GM12892 (cell line): ENCODE results near the gene KRT28. TPM values are rescaled to one million over a fixed set of nuclear protein-coding genes. Genes with fewer than 3 reads are reported as not detected.

Experiments used
- DNase-seq: peaks from one replicate; pipeline ENCODE4 v3.0.0; 2011; ENCODE audit not compliant: insufficient read length
- FAIRE-seq: peaks from 2 replicates; lab custom pipeline; 2011; peaks lifted over from hg19 to GRCh38; lab: Jason Lieb, UNC
- POLR2A ChIP-seq: IDR thresholded peaks from 2 replicates; pipeline ENCODE4 v1.6.1; 2011; ENCODE audit warnings: low read depth, low read length, control low read depth
- POLR2AphosphoS5 ChIP-seq: IDR thresholded peaks from 2 replicates; pipeline ENCODE4 v1.6.1; 2011; ENCODE audit warnings: low read depth, low read length, control low read depth
- TAF1 ChIP-seq: IDR thresholded peaks from 2 replicates; pipeline ENCODE4 v1.6.1; 2011; ENCODE audit warnings: low read depth, mild to moderate bottlenecking, control low read depth, low read length, borderline replicate concordance
- polyA plus RNA-seq: library from polyadenylated mRNA; unstranded; fragments of >200 nt; gene quantifications from one replicate; pipeline ENCODE4 v1.2.1, GENCODE V29; 2012; ENCODE audit warnings: missing spikeins, inconsistent platforms; ENCODE audit not compliant: missing spikeins

Gene KRT28, protein sequence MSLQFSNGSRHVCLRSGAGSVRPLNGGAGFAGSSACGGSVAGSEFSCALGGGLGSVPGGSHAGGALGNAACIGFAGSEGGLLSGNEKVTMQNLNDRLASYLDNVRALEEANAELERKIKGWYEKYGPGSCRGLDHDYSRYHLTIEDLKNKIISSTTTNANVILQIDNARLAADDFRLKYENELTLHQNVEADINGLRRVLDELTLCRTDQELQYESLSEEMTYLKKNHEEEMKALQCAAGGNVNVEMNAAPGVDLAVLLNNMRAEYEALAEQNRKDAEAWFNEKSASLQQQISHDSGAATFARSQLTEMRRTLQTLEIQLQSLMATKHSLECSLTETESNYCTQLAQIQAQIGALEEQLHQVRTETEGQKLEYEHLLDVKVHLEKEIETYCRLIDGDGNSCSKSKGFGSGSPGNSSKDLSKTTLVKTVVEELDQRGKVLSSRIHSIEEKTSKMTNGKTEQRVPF
- polyA plus RNA-seq: not detected

DNA sequence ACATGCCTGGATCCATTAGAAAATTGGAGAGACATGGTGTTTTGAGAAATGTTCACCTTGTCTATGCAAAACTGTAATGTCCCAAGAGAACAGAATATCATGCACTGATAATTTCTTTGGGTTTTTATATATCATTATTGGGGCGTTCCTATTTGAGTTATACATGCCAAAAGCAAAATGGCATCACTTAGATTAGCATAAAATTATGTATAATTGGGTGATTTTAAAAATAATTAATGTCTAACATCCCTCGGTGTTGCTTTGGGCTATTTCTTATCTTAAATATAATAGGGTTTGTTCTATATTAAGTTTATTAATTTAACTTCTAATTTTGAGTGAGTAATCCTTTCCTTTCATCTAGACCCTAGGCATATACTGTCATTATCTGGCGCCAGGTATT is at the start of gene KRT28:
Gene KRT28, minus strand, starts transcription at position 101 of the 400 bp plus-strand sequence. Its CDS starts 66 bp downstream, at position 35.
- DNase-seq (no peak), FAIRE-seq (no peak)
- TF ChIP-seq POLR2AphosphoS5 (no peak), TAF1 (no peak), POLR2A (no peak)

- FAIRE-seq (no peak), DNase-seq (no peak)
- TF ChIP-seq POLR2AphosphoS5: no peak
- TF ChIP-seq POLR2A: no peak
- TF ChIP-seq TAF1: no peak
Measured at GRCh38 chr17:40848583-40849235, 49.0 kb upstream of the KRT28 start.

DNA sequence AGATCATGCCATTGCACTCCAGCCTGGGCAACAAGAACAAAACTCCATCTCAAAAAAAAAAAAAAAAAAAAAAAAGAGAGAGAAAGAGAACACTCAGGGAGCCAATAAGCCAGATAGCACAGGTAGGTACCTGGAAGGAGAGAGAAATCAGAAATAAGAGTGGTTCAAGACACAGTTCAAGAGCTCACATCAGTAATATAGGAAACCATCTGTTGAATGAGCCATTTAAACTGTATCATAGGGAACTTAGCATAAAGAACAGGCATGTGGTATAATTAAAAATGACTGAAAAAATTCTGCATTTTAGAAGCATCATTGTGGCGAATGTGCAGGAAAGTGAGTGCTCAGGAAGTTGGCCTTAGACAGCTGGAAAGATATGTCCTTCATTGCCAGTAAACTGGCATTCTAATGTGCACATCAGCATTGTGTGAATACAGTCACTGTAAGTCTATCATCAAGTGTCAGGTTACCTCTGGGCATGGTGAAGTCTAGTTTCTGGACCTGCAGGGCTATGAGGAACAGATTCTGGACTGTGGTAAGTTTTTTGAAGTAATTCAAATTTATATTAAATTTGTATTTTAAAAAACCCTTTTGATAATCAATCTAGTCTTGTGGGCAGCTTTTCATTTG is 46.9 kb upstream of the KRT28 start:
- TF ChIP-seq TAF1 (no peak), POLR2AphosphoS5 (no peak), POLR2A (no peak)
- FAIRE-seq: no peak
- no peak for DNase-seq

DNA sequence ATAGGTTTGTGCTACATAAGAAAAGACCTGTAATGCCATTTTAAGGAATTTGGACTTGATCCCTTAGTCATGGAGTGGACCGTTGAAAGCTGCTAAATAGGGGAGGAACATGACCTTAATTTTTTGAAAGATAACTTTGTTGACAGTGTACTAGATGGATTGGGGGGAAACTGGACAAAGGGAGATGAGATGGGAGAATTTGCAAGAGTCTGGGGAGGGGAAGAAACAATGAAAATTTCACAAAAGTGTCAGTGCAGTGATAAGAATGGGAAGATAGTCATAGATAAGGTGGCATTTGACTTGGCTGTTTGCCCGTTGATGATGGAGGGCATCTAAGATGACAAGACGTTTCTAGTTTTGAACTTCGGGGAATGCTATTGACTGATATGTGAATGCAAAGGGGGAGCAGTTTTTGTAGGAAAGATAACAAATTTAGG is 44.9 kb upstream of the KRT28 start:
- TF ChIP-seq TAF1 (no peak), POLR2AphosphoS5 (no peak), POLR2A (no peak)
- DNase-seq: no peak
- FAIRE-seq: no peak

GRCh38 chr17:40843242-40843641 is 43.5 kb upstream of the KRT28 start:
- FAIRE-seq (no peak), DNase-seq (no peak)
- TF ChIP-seq POLR2A (no peak), POLR2AphosphoS5 (no peak), TAF1 (no peak)

GRCh38 chr17:40841246-40841645 is 41.5 kb upstream of the KRT28 start:
- no peak for FAIRE-seq
- TF ChIP-seq TAF1 (no peak), POLR2AphosphoS5 (no peak), POLR2A (no peak)
- no peak for DNase-seq

DNA sequence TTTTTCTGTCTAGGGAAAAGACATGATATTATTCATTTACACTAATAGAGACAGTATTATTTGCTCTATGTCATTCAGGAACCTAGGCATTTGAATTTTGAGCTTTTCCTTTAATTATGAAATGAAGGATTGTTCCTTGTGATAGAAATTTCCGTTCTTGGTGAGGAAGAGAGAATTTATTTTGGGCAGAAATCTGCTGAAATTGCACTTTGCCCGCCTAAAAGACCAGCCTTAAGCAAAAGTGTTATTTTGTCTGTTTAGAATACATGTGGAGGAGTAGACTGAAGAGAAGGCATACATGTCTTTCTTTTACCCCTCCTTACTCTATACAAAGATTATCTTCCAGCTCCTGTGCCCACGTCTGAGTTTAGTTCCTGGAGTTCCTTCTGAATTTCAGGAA is 39.4 kb upstream of the KRT28 start:
- no peak for DNase-seq
- FAIRE-seq: no peak
- TF ChIP-seq TAF1 (no peak), POLR2A (no peak), POLR2AphosphoS5 (no peak)

DNA sequence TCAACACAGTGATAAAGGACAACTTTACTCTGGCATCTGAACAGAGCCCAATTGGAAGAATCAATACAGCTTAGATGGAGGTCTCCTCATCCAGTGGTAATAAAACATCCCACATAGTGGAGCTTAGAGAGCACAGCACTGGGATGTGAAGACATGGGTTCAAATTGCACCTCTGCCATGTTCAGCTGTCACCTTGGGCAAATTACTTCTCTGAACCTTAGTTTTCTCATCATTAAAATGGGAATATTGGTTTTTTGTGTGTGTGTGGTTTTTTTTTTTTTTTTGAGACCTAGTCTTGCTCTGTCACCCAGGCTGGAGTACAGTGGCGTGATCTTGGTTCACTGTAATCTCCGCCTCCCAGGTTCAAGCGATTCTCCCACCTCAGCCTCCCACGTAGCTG is 36.3 kb upstream of the KRT28 start:
- no peak for TF ChIP-seq TAF1
- no peak for TF ChIP-seq POLR2AphosphoS5
- no peak for TF ChIP-seq POLR2A
- DNase-seq (no peak), FAIRE-seq (no peak)

- DNase-seq (no peak), FAIRE-seq (no peak)
- TF ChIP-seq POLR2AphosphoS5 (no peak), TAF1 (no peak), POLR2A (no peak)
Measured at GRCh38 chr17:40833882-40834281, 34.1 kb upstream of the KRT28 start.

DNA sequence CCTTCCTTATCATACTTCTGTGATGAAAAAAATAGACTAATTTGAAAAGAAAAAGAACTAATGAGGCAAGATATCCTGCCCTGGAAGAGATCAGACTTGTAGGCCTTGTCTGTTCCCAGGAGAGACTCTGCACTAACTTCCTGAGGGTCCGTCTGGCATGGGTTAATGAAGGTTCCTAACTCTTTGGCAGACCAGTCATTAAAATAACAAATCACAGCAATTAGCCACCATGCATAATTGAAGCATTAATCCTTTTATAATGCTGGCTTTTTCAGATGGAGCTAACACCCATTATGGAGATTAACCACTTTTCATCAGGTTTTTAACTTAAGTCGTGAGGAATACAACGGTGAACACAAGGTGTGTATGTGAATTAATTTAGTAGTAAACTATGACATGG is 33.1 kb upstream of the KRT28 start:
- TF ChIP-seq POLR2A (no peak), TAF1 (no peak), POLR2AphosphoS5 (no peak)
- no peak for FAIRE-seq
- DNase-seq: no peak
